GM21737 (cell line): ENCODE results near the gene YTHDC2.

Source experiments
- ATAC-seq: cut with Tn5 transposase; IDR thresholded peaks from one replicate; pipeline ENCODE4 v1.9.1; 2021; ENCODE audit warnings: mild to moderate bottlenecking, moderate library complexity; ENCODE audit not compliant: unreplicated experiment

Gene YTHDC2

DNA sequence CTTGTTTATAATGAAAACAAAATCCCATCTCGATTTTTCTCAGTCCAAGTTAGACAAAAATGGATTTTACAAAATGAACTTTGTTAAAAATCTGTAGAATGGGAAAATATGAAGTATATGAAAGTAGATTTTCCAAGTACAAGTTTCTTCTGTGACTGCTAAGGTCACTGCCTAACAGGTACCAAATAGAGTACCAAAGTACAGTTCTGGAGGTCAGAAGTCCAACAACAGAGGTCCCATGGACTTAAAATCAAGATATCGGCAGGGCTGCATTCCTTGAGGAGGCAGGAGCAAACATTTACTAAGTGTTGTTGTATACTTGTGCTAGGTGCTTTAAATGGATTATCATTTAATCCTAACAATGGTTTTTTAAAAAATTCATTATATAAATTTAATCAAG, 5.9 kb downstream of the YTHDC2 start:
- ATAC-seq, result no peak

DNA sequence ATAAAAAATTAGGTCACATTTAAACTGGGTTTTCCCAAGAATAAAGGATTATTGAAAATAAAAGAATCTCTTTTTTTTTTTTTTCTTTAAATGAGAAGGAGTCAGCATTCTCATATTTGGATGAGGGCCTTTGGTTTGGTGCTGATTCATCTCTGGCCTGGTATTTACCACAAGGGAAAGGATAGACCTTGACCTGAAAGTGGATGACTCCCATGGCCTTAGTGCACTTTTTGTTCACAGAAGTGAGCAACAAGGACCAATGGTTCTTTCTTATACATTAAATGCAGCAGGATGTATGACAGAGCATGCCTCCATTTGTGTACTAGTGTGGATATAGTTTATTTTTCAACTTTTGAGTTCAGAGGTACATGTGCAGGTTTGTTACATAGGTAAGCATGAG, 6.9 kb downstream of the YTHDC2 start:
- ATAC-seq, result peak; percentile 53

DNA sequence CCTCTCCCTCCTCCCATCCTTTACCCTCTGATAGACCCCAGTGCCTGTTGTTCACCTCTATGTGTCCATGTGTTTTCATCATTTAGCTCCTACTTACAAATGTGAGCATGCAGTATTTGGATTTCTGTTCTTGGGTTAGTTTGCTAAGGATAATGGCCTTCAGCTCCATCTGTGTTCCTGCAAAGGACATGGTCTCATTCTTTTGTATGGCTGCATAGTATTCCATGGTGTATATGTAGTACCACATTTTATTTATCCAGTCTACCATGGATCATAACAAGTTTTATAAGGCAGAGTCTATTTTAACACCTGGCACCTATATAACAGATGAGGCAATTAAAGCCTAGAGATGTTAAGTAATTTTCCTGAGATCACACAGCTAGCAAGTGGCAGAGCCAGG, 7.4 kb downstream of the YTHDC2 start:
- ATAC-seq, result no peak

DNA sequence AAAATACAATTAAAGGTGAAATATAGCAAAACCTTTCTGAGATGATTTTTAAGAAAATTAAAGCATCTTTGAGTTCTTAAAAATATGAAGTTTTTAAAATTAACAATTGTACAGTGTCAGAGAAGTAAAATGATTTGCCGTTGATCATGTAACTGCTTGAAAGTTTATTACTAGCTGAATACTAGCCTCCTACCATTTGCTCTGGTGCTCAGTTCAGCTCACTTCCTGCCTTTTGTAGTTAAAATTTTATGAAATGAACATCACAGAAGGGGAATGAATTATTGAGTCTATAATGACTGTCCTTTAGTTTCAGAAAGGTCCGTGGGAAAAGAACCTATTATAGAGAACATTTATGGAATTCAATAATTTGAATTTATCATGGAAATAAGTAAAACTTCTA, 9.7 kb downstream of the YTHDC2 start:
- no peak for ATAC-seq

DNA sequence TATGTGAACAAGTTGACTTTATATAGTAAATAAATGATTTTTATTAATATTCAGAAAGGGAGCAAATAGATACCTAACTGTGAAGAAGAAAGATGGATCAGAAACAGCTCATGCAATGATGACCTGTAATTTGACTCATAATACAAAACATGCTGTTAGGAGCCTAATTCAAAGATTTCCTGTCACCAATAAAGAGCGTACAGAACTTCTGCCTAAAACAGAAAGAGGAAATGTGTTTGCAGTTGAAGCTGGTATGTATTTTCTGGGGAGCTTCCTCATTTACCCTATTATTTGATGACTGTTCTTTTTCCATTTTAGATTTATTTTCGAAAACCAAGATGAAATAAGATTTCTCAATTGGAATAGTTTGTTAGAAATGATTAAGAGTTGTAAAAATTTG, 11.4 kb downstream of the YTHDC2 start:
- ATAC-seq, result peak; percentile 59

DNA sequence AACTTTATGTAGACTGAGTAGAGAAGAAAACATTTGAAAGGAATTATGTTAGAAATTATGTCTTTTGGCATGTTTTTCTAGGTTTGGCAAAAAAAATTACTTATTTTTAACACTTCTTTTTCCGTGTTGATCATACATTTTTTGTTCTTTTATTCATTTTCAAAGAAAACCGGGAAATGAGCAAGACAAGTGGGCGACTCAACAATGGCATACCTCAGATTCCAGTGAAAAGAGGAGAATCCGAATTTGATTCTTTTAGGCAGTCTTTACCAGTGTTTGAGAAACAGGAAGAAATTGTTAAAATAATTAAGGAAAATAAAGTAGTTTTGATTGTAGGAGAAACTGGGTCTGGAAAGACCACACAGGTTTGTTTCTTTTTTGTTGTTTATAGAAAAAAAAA, 12.9 kb downstream of the YTHDC2 start:
- no peak for ATAC-seq

DNA sequence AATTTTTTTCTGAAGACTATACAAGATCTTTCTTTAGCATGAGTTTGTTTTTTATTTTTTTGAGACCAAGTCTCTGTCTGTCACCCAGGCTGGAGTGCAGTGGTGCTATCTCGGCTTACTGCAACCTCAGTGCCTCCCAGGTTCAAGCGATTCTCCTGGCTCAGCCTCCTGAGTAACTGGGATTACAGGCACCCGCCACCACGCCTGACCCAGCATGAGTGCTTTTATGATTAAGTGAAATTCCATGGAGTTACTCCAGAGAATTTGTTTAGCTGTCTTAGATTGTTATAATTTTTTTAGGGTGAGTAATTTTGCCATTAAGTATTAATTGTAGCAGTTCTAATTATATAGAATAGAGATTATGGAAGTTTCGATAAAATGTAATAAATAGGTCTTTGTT, 14.3 kb downstream of the YTHDC2 start:
- ATAC-seq, result no peak

DNA sequence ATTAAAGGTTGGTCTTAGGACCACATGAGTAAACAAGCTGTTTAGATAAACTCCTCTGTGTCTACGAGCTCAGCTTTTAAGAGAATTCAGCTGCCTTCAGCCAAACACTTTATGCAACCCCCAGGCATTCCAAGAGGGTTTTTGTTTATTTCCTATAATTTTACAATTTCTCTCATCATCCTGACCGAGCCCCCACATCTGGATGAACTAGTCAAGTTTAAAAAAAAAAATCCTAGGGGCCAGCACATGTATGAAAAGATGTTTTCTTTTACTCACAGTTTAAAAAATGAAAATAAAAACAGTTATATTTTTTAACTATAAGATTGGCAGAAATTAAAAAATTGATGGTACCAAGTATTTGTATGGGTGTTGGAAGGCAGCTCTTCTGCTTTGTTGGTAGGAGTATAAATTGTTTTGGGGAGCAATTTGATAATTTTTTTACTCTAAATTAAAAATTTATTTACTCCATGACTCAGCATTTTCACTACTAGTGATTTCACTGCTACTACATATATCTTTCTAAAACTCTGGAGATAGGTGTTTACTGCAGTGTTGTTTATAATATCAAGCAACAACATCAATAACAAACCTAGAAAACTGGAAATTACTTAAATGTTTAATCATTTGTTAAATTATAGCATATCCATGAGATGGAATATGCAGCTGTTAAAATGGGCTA, 18.1 kb downstream of the YTHDC2 start:
- no peak for ATAC-seq

DNA sequence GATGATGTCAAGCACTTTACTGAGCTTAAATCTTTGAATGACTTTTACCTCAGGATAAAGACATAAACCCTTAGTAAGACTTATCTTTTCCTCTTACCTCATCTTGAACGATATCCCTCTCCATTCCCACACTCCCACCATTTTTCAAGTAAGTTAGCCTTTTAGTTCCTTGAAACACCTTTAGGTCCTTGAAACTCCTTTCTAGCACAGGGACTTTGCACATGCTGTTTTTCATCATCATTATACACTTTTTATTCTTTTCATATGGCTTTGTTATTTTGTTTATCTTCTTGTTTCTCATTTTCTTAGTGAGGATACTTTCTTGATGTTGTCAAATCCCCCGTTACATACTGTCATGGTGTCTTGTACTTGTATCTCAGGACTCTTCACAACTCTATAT, 24.8 kb downstream of the YTHDC2 start:
- ATAC-seq, result no peak

DNA sequence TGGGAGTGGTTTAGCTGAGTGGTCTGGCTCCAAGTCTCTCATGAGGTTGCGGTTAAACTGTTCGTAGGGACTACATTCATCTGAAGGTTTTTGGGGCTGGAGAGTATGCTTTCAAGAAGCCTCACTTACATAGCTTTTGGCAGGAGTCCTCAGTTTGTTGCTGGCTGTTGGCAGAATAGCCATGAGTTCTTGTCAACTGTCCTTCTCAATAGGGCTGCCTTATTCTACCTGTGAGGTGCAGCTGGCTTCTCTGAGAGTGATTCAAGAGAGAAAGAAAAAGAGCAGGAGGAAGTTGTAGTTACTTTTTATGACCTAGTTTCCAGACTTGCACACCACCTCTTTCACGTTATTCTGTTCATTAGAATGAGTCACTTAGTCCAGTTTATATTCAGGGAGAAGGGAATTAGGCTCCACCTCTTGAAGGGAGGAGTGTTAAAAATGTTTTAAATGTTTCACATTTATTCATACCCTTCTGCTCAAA, 33.2 kb downstream of the YTHDC2 start:
- no peak for ATAC-seq

DNA sequence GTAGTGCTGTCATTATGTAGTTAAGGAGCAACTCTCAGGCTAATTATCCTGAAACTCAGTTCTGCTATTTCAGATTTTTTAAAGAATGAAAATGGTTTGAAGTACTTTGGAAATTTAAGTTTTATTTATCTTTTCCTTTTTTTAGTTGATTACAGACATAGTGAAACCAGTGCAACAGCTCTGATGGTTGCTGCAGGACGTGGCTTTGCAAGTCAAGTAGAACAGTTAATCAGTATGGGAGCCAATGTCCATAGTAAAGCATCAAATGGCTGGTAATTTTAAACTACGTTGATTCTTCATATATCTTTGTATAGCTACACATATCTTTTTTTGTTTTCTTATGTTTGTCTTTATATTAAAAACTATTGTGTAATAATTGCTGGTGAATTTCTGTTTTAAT, 34.9 kb downstream of the YTHDC2 start:
- peak; percentile 84 for ATAC-seq

DNA sequence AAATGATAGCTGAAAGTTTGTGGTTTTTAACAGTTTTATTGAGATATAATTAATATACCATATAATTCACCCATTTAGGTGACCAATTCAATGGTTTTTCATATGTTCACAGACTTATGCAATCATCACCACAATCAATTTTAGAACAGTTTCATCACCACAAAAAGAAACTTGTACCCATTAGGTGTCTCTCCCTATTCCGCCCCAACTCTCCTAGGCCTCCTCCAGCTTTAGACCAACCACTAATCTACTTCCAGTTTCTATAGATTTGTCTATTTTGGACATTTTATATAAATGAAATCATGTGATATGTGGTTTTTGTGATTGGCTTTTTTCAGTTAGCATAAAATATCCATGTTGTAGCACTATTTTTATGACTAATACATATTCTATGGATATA, 38.6 kb downstream of the YTHDC2 start:
- no peak for ATAC-seq

DNA sequence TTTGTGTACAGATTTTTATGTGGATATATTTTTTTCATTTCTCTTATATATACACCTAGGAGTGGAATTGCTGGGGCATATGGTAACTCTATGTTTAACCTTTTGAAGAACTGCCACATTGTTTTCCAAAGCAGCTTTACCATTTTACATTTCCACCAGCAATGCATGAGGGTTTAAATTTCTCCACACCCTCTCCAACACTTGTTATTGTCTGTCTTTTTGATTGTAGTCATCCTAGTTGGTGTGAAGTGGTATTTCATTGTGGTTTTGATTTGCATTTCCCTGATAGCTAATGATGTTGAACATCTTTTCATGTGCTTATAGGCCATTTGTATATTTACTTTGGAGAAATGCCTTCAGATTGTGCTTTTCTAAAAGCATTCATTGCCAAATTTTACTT, 39.1 kb downstream of the YTHDC2 start:
- ATAC-seq, result no peak

DNA sequence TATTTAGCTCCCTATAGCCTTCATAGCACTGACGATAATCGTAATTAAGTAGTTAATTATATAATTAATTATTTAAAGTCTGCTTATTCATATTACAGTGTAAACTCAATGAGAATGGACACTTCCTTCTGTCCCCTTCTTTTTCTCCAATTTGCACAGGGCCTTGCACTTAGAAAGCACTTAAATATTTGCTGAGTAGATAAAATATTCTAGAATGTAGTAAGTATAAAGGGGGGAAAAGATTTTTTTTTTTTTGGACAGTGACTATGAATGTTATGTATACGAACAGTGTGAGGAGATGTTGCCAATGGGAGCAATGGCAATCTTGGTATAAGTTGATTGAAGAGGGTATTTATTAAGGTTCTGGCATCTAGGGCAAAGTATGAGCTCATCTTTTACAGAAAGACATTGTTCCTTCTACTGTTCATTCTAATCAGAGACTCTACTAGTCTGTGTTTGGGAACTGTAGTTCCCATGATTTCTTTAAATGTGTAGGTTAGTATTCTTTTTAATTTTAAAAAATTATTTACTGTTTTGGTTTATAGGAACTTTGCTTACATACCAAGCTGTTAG, 49.4 kb downstream of the YTHDC2 start:
- ATAC-seq, result no peak

DNA sequence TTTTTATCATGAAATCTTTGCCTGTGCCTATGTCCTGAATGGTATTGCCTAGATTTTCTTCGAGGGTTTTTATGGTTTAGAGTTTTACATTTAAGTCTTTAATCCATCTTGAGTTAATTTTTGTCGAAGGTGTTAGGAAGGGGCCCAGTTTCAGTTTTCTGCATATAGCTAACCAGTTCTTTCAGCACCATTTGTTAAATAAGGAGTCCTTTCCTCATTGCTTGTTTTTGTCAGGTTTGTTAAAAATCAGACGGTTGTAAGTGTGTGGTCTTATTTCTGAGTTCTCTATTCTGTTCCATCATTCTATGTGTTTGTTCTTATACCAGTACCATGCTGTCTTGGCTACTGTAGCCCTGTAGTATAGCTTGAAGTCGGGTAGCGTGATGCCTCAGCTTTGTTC, 55.9 kb downstream of the YTHDC2 start:
- no peak for ATAC-seq

DNA sequence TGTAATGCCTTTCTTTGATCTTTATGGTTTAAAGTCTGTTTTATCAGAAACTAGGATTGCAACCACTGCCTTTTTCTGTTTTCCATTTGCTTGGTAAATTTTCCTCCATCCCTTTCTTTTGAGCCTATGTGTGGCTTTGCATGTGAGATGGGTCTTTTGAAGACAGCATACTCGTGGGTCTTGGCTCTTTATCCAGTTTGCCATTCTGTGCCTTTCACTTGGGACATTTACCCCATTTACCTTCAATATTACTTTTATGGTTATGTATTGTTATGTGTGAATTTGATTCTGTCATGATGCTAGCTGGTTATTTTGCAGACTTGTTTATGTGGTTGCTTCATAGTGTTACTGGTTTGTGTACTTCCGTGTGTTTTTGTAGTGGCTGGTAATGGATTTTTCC, 59.2 kb downstream of the YTHDC2 start:
- ATAC-seq, result no peak

DNA sequence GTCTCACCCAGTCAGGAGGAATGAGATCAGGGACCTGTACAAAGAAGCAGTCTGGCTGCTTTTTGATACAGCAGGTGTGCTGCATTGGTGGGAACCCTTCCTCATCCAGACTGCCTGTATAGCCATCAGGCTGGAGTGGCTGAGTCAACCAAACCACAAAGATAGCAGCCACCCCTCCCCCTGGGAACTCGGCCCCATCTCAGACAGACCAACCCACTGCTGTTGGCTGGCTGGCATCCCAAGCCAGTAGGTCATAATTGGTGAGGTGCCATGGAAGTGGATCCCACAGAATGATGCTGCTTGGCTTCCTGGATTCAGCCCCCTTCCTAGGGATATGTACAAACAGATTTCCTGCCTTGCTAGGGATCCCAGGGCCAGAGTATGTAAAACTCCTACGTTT, 60.9 kb downstream of the YTHDC2 start:
- ATAC-seq, result no peak

DNA sequence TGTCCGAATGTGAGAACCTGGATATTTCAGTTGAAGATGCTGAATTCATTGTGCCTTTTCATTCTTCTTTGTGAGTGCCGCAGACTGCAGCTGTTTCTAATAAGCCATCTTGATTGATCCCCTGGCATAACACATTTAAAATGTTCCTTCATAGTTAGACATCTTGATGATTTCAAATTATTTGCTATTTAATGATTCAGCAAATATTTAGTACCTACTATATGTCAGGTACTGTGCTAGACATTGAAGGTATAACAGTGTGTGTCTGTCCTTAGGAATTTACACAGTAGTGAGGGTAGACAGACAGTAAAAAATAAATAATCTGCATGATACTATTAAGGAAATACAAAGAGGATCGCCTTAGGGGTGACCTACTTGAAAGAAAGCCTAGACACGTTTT, 61.6 kb downstream of the YTHDC2 start:
- no peak for ATAC-seq

DNA sequence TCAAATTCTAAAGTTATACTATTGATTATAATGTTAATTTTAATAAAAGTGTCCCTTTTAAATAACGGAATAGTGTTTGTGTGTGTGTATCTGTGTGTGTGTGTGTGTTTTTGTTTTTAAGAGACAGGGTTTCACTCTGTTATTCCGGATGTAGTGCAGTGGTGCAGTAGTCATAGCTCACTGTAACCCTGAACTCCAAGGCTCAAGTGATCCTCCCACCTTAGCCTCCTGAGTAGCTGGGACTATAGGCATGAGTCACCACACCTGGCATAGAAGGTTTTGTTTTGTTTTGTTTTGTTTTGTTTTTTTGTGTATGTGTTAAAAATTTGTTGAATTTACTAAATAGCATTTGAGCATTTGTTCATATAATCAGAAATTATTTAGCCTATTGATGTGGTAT, 64.6 kb downstream of the YTHDC2 start:
- no peak for ATAC-seq

DNA sequence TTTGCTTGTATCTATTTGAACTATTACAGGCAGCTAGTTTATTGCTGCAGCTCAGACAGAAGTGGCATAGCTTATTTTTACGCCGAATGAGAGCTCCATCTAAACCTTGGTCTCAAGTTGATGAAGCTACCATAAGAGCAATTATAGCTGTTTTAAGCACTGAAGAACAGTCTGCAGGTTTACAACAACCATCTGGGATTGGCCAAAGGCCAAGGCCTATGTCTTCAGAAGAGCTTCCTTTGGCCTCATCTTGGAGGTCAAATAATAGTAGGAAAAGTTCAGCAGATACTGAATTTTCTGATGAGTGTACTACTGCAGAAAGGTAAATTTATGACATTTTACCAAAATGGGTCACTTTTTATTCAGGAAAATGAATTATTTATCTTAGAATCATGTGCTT, 67.9 kb downstream of the YTHDC2 start:
- no peak for ATAC-seq

DNA sequence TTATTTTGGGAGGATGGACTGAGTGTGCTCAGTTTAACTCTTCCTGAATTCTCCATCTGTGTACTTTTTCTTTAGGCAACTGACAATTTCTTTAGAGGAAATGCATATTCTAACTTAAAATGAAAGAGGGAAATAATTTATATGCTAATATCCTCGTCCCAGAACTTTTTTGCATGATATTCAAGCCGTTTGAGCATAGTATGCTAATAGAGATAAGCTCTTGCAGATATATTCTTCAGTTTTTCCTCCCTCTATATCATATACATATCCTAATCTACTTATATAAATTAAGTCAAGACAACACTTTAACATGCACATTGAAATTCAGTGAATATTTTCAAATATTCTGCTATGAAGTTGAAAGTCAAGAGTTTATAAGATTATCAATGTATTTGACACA, 84.7 kb downstream of the YTHDC2 start:
- no peak for ATAC-seq

DNA sequence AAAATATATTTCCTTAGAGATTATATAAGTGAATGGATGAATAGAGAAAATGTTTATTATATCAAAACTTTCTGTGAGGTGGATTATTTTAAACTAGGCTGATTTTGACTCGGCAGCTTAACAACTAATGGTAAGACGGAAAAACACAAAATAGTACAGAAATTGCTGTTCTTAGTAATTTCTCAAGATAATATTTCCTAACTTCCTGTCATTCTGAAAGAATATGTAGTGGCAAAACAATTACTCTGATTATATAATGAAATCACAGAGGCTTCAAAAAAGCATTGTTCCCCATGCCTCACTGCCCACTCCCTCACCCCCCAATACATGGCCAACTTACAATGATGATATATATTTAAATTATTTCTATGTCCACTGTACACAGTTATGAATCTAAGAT, 85.4 kb downstream of the YTHDC2 start:
- ATAC-seq, result no peak

DNA sequence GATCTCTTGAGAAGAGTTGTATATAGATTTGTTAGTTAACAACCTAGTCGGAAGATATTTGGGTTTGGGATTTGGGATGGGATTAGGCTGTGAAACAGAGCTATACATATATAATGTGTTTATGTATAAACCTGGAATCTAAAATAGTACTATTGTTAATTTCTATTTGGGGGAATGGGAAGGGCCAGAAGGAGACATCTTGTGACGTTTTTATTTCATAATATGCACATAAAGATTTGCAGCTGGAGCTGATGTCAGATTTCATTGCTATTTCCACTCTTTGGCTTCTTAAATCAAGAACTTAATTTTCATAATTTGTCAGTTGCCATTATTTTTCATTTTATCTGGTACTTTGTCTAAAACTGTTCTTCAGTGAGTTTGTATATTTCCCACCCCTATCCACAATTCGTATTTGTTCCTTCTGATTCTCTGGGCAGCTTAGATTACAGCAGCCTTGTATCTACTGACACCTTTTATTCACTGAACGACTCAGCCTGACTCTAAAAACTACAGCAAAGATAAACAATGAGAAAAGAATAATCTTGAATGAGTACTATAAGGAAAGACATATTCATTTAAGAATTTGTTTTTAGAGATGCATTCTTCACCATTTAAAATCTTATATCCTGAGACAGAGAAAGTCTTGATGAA, 86.9 kb downstream of the YTHDC2 start:
- no peak for ATAC-seq
